Psoas muscle (tissue), 8 donors: Measurements from ENCODE around the gene THRB. TPM values are rescaled to one million over a fixed set of nuclear protein-coding genes. Genes with fewer than 3 reads are reported as not detected.

Experiments used
- ATAC-seq, 4 donors: fragments of 200-7000 bp; cut with Tn5 transposase; one replicate each; pipeline ENCODE4 v1.9.1; 2020; ENCODE audit warnings: moderate library complexity in 3 of 4, mild to moderate bottlenecking in 2 of 4
- DNase-seq, 2 donors: peaks; one replicate each; pipeline ENCODE4 v3.0.0-alpha.2; 2020
- H3K27ac ChIP-seq: fragments of 200-600 bp; one replicate; pipeline ENCODE4 v1.8.0; 2022
- H3K27me3 ChIP-seq, 3 donors: fragments of 200-600 bp in 1 of 3; one replicate each; pipeline versions ENCODE4 v1.6.1 to v1.8.0; 2013 to 2022; ENCODE audit warnings: low read length in 2 of 3, mild to moderate bottlenecking in 2 of 3, moderate library complexity in 1 of 3; ENCODE audit not compliant: insufficient read depth in 3 of 3
- H3K36me3 ChIP-seq, 2 donors: fragments of 200-600 bp in 1 of 2; one replicate each; pipeline versions ENCODE4 v1.6.1 to v1.8.0; 2013 to 2022; ENCODE audit warnings: low read depth in 1 of 2, mild to moderate bottlenecking in 1 of 2, moderate library complexity in 1 of 2; ENCODE audit not compliant: insufficient read depth in 1 of 2
- H3K4me1 ChIP-seq: fragments of 200-600 bp; one replicate; pipeline ENCODE4 v1.8.0; 2022
- H3K4me3 ChIP-seq: fragments of 200-600 bp; one replicate; pipeline ENCODE4 v1.8.0; 2022; ENCODE audit warnings: mild to moderate bottlenecking
- H3K9me3 ChIP-seq: fragments of 200-600 bp; one replicate; pipeline ENCODE4 v1.8.0; 2022
- CTCF ChIP-seq: fragments of 200-600 bp; IDR thresholded peaks from one replicate; pipeline ENCODE4 v1.8.0; 2022; ENCODE audit warnings: antibody characterized with exemption
- WGBS, 3 donors: extraction: QIAGEN DNeasy Blood & Tissue Kit; methylation state at CpG; one replicate each; pipeline versions ENCODE4 v1.1.6 to v1.1.7; 2013; 5-methylcytosine and 5-hydroxymethylcytosine counted together
- intact Hi-C, 2 donors: fragments of 100-400 bp; cut with DNase I; formaldehyde crosslinking; loops; one replicate each; pipeline versions ENCODE4 v1.11.0 to v1.14.2; 2022
- polyA plus RNA-seq, 3 donors: library from polyadenylated mRNA; stranded (reverse); fragments of 200-250 nt; gene quantifications; one replicate each; pipeline ENCODE4 v1.2.3, GENCODE V29; 2013
- total RNA-seq, 4 donors: library from RNA; stranded (reverse); fragmentation: NEBNext Ultra II Directional in 2 of 4; extraction: Animal tissue kit (Norgen Biotek cat#: 25700) in 2 of 4; gene quantifications; one replicate each; pipeline versions ENCODE4 v1.2.1 to v1.2.4, GENCODE V29; 2021 to 2023
- donor health status: healthy with polysubstance abuse.
- donor health status: DM: no; HTN: no; CAD: no; lungs with moderate emphysema.
- donor health status: Bipolar disorder and iron deficiency.
- donor health status: healthy.
- donor health status: DM: yes; HTN: yes; CAD: no.
- donor health status: DM: no; HTN: no; CAD: no.
- donor health status: DM: no; HTN: no; CAD: no.
- donor health status: DM: yes; HTN: yes; CAD: no.

Gene THRB
- total and polyA plus RNA-seq, 7 donors, result 11.5 to 38.6 (median 31.4) TPM

GRCh38 chr3:24137334-24137733 is 357.3 kb downstream of the THRB start:
- no peak for DNase-seq
- no peak overlapping the region for H3K4me3 ChIP-seq
- TF ChIP-seq CTCF, result no peak
- 92 to 98% (median 93%) methylated on average over 3 of the region's 3 CpGs for WGBS, 3 donors
- no peaks in the 10 kb centered on the region for H3K9me3 ChIP-seq
- intact Hi-C loops, result no loop called here
- H3K27me3 ChIP-seq, result no peaks in the 10 kb centered on the region
- ATAC-seq, result no peak
- H3K4me1 ChIP-seq, result peaks cover 48% of the 10 kb centered on the region
- peak overlapping the region; percentile 74 for H3K27ac ChIP-seq
- peaks cover 0 to 28% of the 10 kb centered on the region in 2 donors for H3K36me3 ChIP-seq

- intact Hi-C loops, result no loop called here
- peaks cover 0 to 27% of the 10 kb centered on the region in 2 donors for H3K36me3 ChIP-seq
- peak overlapping the region; percentile 74 for H3K27ac ChIP-seq
- H3K9me3 ChIP-seq, result no peaks in the 10 kb centered on the region
- H3K27me3 ChIP-seq, result no peaks in the 10 kb centered on the region
- ATAC-seq (peak in 3 of 4 donors; percentile 15 to 49 (median 33)), DNase-seq (no peak)
- peaks cover 48% of the 10 kb centered on the region for H3K4me1 ChIP-seq
- H3K4me3 ChIP-seq, result no peak overlapping the region
- no peak for TF ChIP-seq CTCF
These were observed 357.9 kb downstream of the THRB start for GRCh38 chr3:24136624-24137310.

GRCh38 chr3:24135280-24135679 is 359.4 kb downstream of the THRB start:
- 53 to 59% (median 56%) methylated on average over 2 of the region's 2 CpGs for WGBS, 3 donors
- Histone ChIP-seq H3K4me3 (no peak overlapping the region), H3K36me3 (peaks cover 0 to 22% of the 10 kb centered on the region in 2 donors), H3K27ac (peak overlapping the region; percentile 74), H3K27me3 (no peaks in the 10 kb centered on the region), H3K4me1 (peaks cover 44% of the 10 kb centered on the region), H3K9me3 (no peaks in the 10 kb centered on the region)
- TF ChIP-seq CTCF, result no peak
- ATAC-seq, result no peak
- no peak for DNase-seq
- intact Hi-C loops, result no loop called here

DNA sequence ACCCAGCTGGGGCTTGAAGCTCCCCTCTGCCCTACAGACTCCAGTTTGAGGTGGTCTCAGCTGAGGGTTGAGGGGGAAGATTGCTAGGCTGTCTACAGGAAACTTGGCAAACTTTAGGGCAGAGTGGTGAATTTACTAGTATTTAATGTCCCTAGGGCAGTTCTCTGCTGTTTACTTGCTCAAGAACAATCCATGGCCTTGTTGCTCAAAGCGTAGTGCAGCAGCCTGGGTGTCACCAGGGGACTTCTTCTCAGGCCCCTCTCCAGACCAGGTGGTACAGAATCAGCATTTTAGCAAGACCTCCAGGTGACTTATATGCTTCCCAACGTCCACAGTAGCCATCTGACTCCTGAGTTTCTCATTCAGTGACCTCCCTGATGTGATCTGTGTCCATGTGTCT is 360.7 kb downstream of the THRB start:
- Histone ChIP-seq H3K27ac (no peak overlapping the region), H3K36me3 (peaks cover 0 to 24% of the 10 kb centered on the region in 2 donors), H3K4me3 (no peak overlapping the region), H3K27me3 (no peaks in the 10 kb centered on the region), H3K9me3 (no peaks in the 10 kb centered on the region), H3K4me1 (peaks cover 36% of the 10 kb centered on the region)
- no peak for TF ChIP-seq CTCF
- ATAC-seq, result no peak
- no peak for DNase-seq
- 74 to 81% (median 76%) methylated on average over 2 of the region's 2 CpGs for WGBS, 3 donors
- intact Hi-C loops, result no loop called here

DNA sequence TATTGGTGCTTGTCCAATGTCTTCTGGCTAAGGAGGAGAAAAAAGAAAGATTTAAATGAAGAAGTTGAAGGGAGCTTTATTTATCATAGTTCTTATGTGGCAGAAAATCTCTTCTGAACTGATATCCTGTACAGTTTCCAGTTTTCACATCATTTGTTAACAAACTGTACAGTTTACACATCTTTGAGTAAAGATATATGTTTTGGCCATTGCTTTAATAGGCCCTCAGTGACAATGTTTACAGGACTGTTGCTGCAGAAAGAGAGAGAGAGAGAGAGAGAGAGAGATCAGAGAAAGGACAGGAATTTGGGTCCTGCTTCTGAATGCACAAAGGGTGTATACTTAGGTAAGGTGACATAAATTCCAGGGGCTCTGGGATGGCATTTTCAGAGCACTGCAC is 361.2 kb downstream of the THRB start:
- ATAC-seq, result no peak
- no peak for DNase-seq
- intact Hi-C loops, result no loop called here

More for the DNA sequence above, 361.2 kb downstream of the THRB start:
- Histone ChIP-seq H3K4me3 (no peak overlapping the region), H3K27me3 (no peaks in the 10 kb centered on the region), H3K9me3 (no peaks in the 10 kb centered on the region), H3K4me1 (peaks cover 36% of the 10 kb centered on the region), H3K27ac (no peak overlapping the region), H3K36me3 (peaks cover 0 to 24% of the 10 kb centered on the region in 2 donors)
- no peak for TF ChIP-seq CTCF
